Nephron progenitor cell (in vitro differentiated cells): ENCODE data around the gene UBL7.

Experiments
- DNase-seq: peaks from one replicate; pipeline ENCODE4 v3.0.0; 2021
- H3K27ac Mint-ChIP-seq: 2 replicates; pipeline ENCODE4 v1.8.0; 2021; ENCODE audit warnings: mild to moderate bottlenecking, moderate library complexity, mixed read lengths
- H3K27me3 Mint-ChIP-seq: 2 replicates; pipeline ENCODE4 v1.8.0; 2021; ENCODE audit warnings: mild to moderate bottlenecking, low read depth, mixed read lengths; ENCODE audit not compliant: poor library complexity
- H3K36me3 Mint-ChIP-seq: 2 replicates; pipeline ENCODE4 v1.8.0; 2021; ENCODE audit warnings: low read depth, mixed read lengths
- H3K4me1 Mint-ChIP-seq: 2 replicates; pipeline ENCODE4 v1.8.0; 2021; ENCODE audit warnings: mixed read lengths
- H3K4me3 Mint-ChIP-seq: 2 replicates; pipeline ENCODE4 v1.8.0; 2021; ENCODE audit warnings: mild to moderate bottlenecking, moderate library complexity, mixed read lengths
- H3K9me3 Mint-ChIP-seq: 2 replicates; pipeline ENCODE4 v1.8.0; 2021; ENCODE audit warnings: mild to moderate bottlenecking, moderate library complexity, mixed read lengths
- TF ChIP-seq, protein P1 (sequence below): fragments of 200-600 bp; sonication (generic); IDR thresholded peaks from 2 replicates; pipeline ENCODE4 v1.5.0; 2021; ENCODE audit warnings: antibody characterized with exemption

Gene UBL7

DNA sequence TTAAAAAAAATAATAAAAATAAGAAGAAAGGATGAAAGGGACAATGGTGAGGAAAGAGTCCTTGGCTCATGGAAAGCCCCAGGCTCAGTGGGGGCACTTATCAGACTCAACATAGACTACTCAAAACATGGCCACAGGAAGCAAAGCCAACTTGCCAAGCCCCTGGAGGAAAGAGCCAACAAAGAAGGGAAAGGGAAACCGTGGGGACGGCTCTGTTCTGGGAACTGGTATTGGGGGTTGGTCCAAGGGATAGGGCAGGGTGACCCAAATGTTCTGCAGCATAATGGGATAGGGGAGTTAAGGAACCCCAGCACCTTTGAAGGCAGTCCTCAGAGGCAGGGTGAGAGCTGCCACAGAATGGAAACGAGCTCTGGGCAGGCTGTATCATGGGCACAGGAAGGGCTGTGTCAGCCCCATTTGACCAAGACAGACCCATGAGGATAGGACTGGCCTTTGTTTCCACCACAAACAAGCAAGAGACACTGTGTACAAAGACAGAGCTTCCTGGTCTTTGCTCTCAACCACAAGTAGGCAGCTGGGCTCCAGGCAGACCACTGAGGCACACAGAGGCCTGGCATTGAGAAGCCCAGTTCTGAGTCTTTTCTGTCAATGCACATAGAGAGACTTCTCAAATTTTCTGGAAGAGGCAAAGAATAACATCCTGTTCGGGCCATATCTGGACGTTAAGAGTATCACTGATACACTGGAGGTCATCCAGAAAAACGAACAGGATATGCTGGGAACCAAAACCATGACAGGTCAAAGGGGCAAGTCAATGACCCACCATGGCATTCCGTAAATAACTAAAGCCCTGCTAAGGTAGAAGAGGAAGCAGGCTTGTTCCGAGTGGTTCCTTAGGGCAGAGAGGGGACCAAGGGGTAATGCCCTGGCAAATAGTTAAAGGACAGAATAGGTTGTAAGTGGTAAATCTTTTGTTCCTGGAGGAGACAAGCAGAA is 16.6 kb downstream of the UBL7 start:
- Mint-ChIP-seq H3K27ac (peak overlapping the region; percentile 33), H3K4me1 (peaks cover 18% of the 10 kb centered on the region), H3K4me3 (no peak overlapping the region), H3K27me3 (peaks cover 3% of the 10 kb centered on the region), H3K36me3 (peaks cover 38% of the 10 kb centered on the region), H3K9me3 (no peaks in the 10 kb centered on the region)
- TF ChIP-seq, protein P1, sequence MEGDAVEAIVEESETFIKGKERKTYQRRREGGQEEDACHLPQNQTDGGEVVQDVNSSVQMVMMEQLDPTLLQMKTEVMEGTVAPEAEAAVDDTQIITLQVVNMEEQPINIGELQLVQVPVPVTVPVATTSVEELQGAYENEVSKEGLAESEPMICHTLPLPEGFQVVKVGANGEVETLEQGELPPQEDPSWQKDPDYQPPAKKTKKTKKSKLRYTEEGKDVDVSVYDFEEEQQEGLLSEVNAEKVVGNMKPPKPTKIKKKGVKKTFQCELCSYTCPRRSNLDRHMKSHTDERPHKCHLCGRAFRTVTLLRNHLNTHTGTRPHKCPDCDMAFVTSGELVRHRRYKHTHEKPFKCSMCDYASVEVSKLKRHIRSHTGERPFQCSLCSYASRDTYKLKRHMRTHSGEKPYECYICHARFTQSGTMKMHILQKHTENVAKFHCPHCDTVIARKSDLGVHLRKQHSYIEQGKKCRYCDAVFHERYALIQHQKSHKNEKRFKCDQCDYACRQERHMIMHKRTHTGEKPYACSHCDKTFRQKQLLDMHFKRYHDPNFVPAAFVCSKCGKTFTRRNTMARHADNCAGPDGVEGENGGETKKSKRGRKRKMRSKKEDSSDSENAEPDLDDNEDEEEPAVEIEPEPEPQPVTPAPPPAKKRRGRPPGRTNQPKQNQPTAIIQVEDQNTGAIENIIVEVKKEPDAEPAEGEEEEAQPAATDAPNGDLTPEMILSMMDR, result no peak
- DNase-seq, result no peak

DNA sequence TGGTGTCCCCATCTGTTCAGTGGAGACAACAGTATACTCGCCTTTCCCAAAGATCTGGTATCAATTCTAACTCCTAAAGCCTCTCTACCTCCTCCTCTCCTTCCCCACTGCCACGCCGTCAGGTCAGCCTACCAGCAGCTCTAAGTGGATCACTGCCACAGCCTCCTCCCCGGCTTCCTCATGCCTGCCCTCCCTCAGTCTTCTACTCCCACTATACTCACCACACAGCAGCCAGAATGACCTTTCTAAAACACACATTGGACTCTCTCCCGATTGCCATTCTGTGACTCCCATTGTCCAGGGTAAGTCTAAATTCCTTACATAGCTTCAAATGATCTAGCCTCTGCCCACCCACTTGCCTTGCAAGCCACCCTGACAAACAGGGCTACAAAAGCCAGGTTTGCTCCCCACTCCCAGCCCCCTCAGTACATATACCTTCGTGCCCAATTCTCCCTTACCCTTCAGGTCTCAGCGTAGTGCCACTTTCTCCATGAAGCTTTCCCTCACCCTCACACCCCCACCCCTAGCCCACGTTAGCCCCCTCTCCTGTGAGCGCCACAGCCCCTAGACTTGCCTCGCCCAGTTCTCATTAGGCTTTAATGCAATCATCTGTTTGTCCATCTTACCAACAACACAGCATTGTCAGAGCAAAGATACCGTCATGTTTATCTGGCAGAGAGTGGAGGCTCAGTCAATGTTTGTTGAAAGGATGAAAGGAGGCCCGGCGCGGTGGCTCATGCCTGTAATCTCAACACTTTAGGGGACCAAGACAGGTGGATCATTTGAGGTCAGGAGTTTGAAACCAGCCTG is 17.7 kb downstream of the UBL7 start:
- Mint-ChIP-seq H3K36me3 (peaks cover 29% of the 10 kb centered on the region), H3K27ac (peak overlapping the region; percentile 6), H3K27me3 (peaks cover 9% of the 10 kb centered on the region), H3K4me3 (no peak overlapping the region), H3K4me1 (peaks cover 23% of the 10 kb centered on the region), H3K9me3 (no peaks in the 10 kb centered on the region)
- TF ChIP-seq, protein P1, result no peak
- DNase-seq, result no peak

- H3K4me3 Mint-ChIP-seq, result no peak overlapping the region
- no peak overlapping the region for H3K27ac Mint-ChIP-seq
- TF ChIP-seq, protein P1, result no peak
- H3K9me3 Mint-ChIP-seq, result no peaks in the 10 kb centered on the region
- DNase-seq, result no peak
- H3K36me3 Mint-ChIP-seq, result peaks cover 22% of the 10 kb centered on the region
- H3K27me3 Mint-ChIP-seq, result peaks cover 10% of the 10 kb centered on the region
- peaks cover 24% of the 10 kb centered on the region for H3K4me1 Mint-ChIP-seq
Observed at GRCh38 chr15:74442604-74443003, 18.4 kb downstream of the UBL7 start.

DNA sequence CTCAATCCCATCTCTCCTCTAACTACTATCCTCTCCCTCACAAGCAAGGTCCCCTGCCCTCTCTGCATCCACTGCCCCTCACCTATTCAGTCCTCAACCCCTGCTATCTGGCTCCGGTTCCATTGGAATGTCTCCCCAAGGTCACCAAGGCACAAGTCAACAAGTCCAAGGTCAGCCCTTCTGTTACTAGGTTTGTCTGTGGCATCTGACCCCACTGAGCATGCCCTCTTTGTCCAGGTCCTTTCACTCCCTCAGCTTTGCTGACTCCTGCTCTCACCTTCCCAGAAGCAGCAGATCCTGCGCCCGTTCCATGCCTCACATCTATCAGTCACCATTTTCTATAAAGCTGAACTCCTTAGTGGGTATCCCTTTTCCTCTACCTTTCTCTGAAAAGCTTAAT is 18.9 kb downstream of the UBL7 start:
- Mint-ChIP-seq H3K36me3 (peaks cover 22% of the 10 kb centered on the region), H3K4me3 (no peak overlapping the region), H3K27ac (peak overlapping the region; percentile 49), H3K4me1 (peaks cover 24% of the 10 kb centered on the region), H3K9me3 (no peaks in the 10 kb centered on the region), H3K27me3 (peaks cover 10% of the 10 kb centered on the region)
- TF ChIP-seq, protein P1, result no peak
- DNase-seq, result no peak

DNA sequence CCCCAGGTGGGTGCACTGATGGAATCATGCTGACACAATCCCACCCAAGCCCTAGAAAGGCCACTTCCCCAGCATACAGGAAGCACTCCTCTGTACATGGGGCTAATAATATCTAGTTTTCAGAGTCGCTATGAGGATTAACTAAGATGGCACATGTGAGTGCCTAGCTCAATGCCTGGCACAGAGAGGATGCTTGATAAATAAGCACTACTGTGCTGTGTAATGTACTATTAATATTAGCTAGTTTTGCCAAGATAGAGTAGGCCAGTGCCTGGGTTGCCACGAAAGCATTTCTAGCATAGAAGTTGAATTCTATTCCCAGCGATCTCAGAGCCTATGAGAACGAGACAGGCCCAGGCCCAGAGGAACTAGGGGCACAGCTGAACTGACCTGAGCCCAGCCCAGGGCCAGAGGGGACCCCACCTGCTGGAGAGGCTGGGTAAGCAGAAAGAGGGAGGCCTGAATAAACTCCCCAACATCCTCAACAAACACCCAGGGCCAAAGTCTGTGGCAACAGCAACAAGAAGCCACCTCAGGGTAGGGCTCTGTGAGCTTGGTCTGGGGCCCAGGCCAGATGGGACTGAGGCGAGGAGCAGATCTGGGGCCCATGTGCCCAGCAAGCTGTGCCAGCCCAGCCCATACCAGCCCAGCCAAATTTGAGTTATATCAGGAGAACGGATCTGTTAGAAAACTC is 19.6 kb downstream of the UBL7 start:
- no peaks in the 10 kb centered on the region for H3K9me3 Mint-ChIP-seq
- peaks cover 24% of the 10 kb centered on the region for H3K4me1 Mint-ChIP-seq
- no peak overlapping the region for H3K27ac Mint-ChIP-seq
- H3K36me3 Mint-ChIP-seq, result peaks cover 15% of the 10 kb centered on the region
- H3K4me3 Mint-ChIP-seq, result no peak overlapping the region
- TF ChIP-seq, protein P1, result no peak
- H3K27me3 Mint-ChIP-seq, result peaks cover 10% of the 10 kb centered on the region
- DNase-seq, result no peak
